Inferior parietal cortex (tissue), 1 donor: ENCODE measurements around the gene RNU1-3.
"Not testable (repeated sequence)": the region's sequence is repeated elsewhere in the genome, so short reads cannot be mapped to it uniquely, and the experiment has no call there.

Source experiments
- DNase-seq: peaks from one replicate; pipeline ENCODE4 v3.0.0-alpha.2; 2016; ENCODE audit errors: extremely low spot score

RNU1-3 gene

GRCh38 chr1:16656981-16657683, 9.6 kb downstream of the RNU1-3 start:
- not testable (repeated sequence) for DNase-seq

GRCh38 chr1:16656574-16656973, 10.2 kb downstream of the RNU1-3 start:
- DNase-seq: not testable (repeated sequence)

- not testable (repeated sequence) for DNase-seq
Observed at GRCh38 chr1:16651560-16651959, 15.2 kb downstream of the RNU1-3 start.

GRCh38 chr1:16649960-16650359, 16.8 kb downstream of the RNU1-3 start:
- not testable (repeated sequence) for DNase-seq

GRCh38 chr1:16649390-16649789, 17.4 kb downstream of the RNU1-3 start:
- not testable (repeated sequence) for DNase-seq

- not testable (repeated sequence) for DNase-seq
Observed at GRCh38 chr1:16648756-16649155, 18.0 kb downstream of the RNU1-3 start.

- not testable (repeated sequence) for DNase-seq
Observed at GRCh38 chr1:16648250-16648649, 18.5 kb downstream of the RNU1-3 start.

- not testable (repeated sequence) for DNase-seq
Observed at GRCh38 chr1:16647179-16648176, 19.3 kb downstream of the RNU1-3 start.

GRCh38 chr1:16646716-16647115, 20.0 kb downstream of the RNU1-3 start:
- not testable (repeated sequence) for DNase-seq

GRCh38 chr1:16646061-16646664, 20.6 kb downstream of the RNU1-3 start:
- not testable (repeated sequence) for DNase-seq

GRCh38 chr1:16645271-16646060, 21.3 kb downstream of the RNU1-3 start:
- DNase-seq: not testable (repeated sequence)

GRCh38 chr1:16644482-16645270, 22.1 kb downstream of the RNU1-3 start:
- DNase-seq: peak; percentile 100

- no peak for DNase-seq
Observed at GRCh38 chr1:16644193-16644481, 22.6 kb downstream of the RNU1-3 start.

GRCh38 chr1:16643476-16644192, 23.1 kb downstream of the RNU1-3 start:
- peak; percentile 57 for DNase-seq

GRCh38 chr1:16643001-16643411, 23.7 kb downstream of the RNU1-3 start:
- DNase-seq: not testable (repeated sequence)

GRCh38 chr1:16642025-16642966, 24.5 kb downstream of the RNU1-3 start:
- DNase-seq: not testable (repeated sequence)

- not testable (repeated sequence) for DNase-seq
Observed at GRCh38 chr1:16641159-16641975, 25.4 kb downstream of the RNU1-3 start.
